ENCODE results near the gene PGAP3.
"Not testable (repeated sequence)": the region's sequence is repeated elsewhere in the genome, so short reads cannot be mapped to it uniquely, and the experiment has no call there.

- peak in 1 of 5 experiments; percentile 5 for TF ChIP-seq CTCF (IDR thresholded peaks at IDR 0.05)
- not testable (repeated sequence) for TF ChIP-seq POLR2AphosphoS5 (IDR thresholded peaks at IDR 0.05)
Measured at GRCh38 chr17:39699157-39699817, 11.4 kb upstream of the PGAP3 start.

Measured in transverse colon (tissue), 4 donors.